H1 (cell line): ENCODE results near the gene GDNF. TPM values are rescaled to one million over a fixed set of nuclear protein-coding genes. Genes with fewer than 3 reads are reported as not detected.

Source experiments
- CTCF ChIA-PET: fragments of 300-600 bp; sonication (Branson Sonifier 250); formaldehyde crosslinking; loops from one replicate; lab custom pipeline; 2021; ENCODE audit not compliant: partially characterized antibody; lab: Charles Lee
- POLR2A ChIA-PET: fragments of 300-600 bp; sonication (Branson Sonifier 250); formaldehyde crosslinking; loops from one replicate; lab custom pipeline; 2021; ENCODE audit warnings: inconsistent platforms; ENCODE audit not compliant: partially characterized antibody; lab: Charles Lee
- DNase-seq, 2 experiments: peaks; one replicate each; pipeline versions ENCODE4 v3.0.0 to v3.0.0-alpha.2; 2010 to 2022; ENCODE audit warnings: low spot score in 2 of 2, low read depth in 1 of 2, mixed read lengths in 1 of 2
- FAIRE-seq: peaks from 2 replicates; lab custom pipeline; 2011; peaks lifted over from hg19 to GRCh38; lab: Jason Lieb, UNC
- H2AFZ ChIP-seq: 2 replicates; pipeline ENCODE4 v1.8.1; 2012; ENCODE audit warnings: low read length, inconsistent platforms
- H2AK5ac ChIP-seq: 2 replicates; pipeline ENCODE4 v1.6.1; 2013; ENCODE audit warnings: low read depth, low read length
- H2BK120ac ChIP-seq: replicated peaks from 2 replicates; pipeline ENCODE3; 2013; ENCODE audit warnings: low read depth, low read length, inconsistent platforms
- H2BK12ac ChIP-seq: 2 replicates; pipeline ENCODE4 v1.6.1; 2013; ENCODE audit warnings: low read depth, low read length
- H2BK15ac ChIP-seq: 2 replicates; pipeline ENCODE4 v1.6.1; 2013; ENCODE audit warnings: low read length
- H2BK20ac ChIP-seq: 2 replicates; pipeline ENCODE4 v1.6.1; 2013; ENCODE audit warnings: low read length
- H2BK5ac ChIP-seq: 2 replicates; pipeline ENCODE4 v1.6.1; 2013; ENCODE audit warnings: low read depth, low read length
- H3K14ac ChIP-seq: 2 replicates; pipeline ENCODE4 v1.6.1; 2013; ENCODE audit warnings: inconsistent platforms; ENCODE audit not compliant: insufficient read length
- H3K18ac ChIP-seq: 2 replicates; pipeline ENCODE4 v1.6.1; 2013; ENCODE audit warnings: low read length; ENCODE audit errors: extremely low read depth
- H3K23ac ChIP-seq: 2 replicates; pipeline ENCODE4 v1.6.1; 2013; ENCODE audit warnings: inconsistent platforms; ENCODE audit not compliant: insufficient read length
- H3K23me2 ChIP-seq: 2 replicates; pipeline ENCODE4 v1.6.1; 2013; ENCODE audit warnings: low read depth, low read length
- H3K27ac ChIP-seq: 2 replicates; pipeline ENCODE4 v1.6.1; 2011; ENCODE audit warnings: low read depth, low read length, inconsistent platforms
- H3K27me3 ChIP-seq, 4 experiments: replicated peaks in 1 of 4; 1 replicate in 1 of 4; 2 replicates in 3 of 4; pipeline versions ENCODE4 v1.6.1 to v1.8.1; 2011 to 2013; ENCODE audit warnings: low read length in 3 of 4, mild to moderate bottlenecking in 3 of 4, inconsistent platforms in 2 of 4, mixed read lengths in 2 of 4, moderate library complexity in 1 of 4; ENCODE audit not compliant: control insufficient read depth in 3 of 4, insufficient read depth in 3 of 4; ENCODE audit errors: extremely low read depth in 1 of 4
- H3K36me3 ChIP-seq, 4 experiments: 2 replicates each; pipeline versions ENCODE4 v1.6.1 to v1.8.1; 2011 to 2013; ENCODE audit warnings: mild to moderate bottlenecking in 4 of 4, low read length in 3 of 4, moderate library complexity in 2 of 4, control low read depth in 1 of 4, inconsistent platforms in 1 of 4; ENCODE audit not compliant: insufficient read depth in 4 of 4, control insufficient read depth in 2 of 4
- H3K4ac ChIP-seq: replicated peaks from 2 replicates; pipeline ENCODE3; 2013; ENCODE audit warnings: low read length, low read depth, mixed read lengths, inconsistent platforms; ENCODE audit not compliant: insufficient read length
- H3K4me1 ChIP-seq, 4 experiments: replicated peaks in 1 of 4; 1 replicate in 1 of 4; 2 replicates in 3 of 4; pipeline versions ENCODE4 v1.6.1 to v1.8.1; 2011 to 2013; ENCODE audit warnings: low read length in 3 of 4, inconsistent platforms in 2 of 4, mixed read lengths in 1 of 4; ENCODE audit not compliant: insufficient read depth in 4 of 4, control insufficient read depth in 3 of 4
- H3K4me2 ChIP-seq, 2 experiments: 2 replicates each; pipeline versions ENCODE4 v1.6.1 to v1.8.1; 2011 to 2013; ENCODE audit warnings: low read depth in 2 of 2, low read length in 2 of 2, control low read depth in 1 of 2, inconsistent platforms in 1 of 2, mild to moderate bottlenecking in 1 of 2; ENCODE audit not compliant: insufficient read depth in 1 of 2
- H3K4me3 ChIP-seq, 4 experiments: fragments of 200-600, 300-600 bp in 1 of 4; sonication (generic), shearing (Covaris generic), sonication (Bioruptor Twin) in 1 of 4; 2 replicates each; pipeline versions ENCODE4 v1.5.1 to v1.8.1; 2011 to 2016; ENCODE audit warnings: low read length in 4 of 4, low read depth in 3 of 4, control low read depth in 2 of 4, inconsistent platforms in 2 of 4, mild to moderate bottlenecking in 2 of 4, mixed read lengths in 1 of 4, moderate library complexity in 1 of 4; ENCODE audit not compliant: insufficient read depth in 2 of 4; ENCODE audit errors: extremely low read depth in 1 of 4
- H3K56ac ChIP-seq: replicated peaks from 2 replicates; pipeline ENCODE3; 2013; ENCODE audit warnings: low read depth, mild to moderate bottlenecking, mixed read lengths, low read length, inconsistent platforms; ENCODE audit not compliant: insufficient read length
- H3K79me1 ChIP-seq: 2 replicates; pipeline ENCODE4 v1.6.1; 2013; ENCODE audit warnings: low read depth, low read length, control low read depth
- H3K79me2 ChIP-seq, 2 experiments: 2 replicates each; pipeline versions ENCODE4 v1.6.1 to v1.8.1; 2012 to 2013; ENCODE audit warnings: low read length in 2 of 2, mild to moderate bottlenecking in 2 of 2, inconsistent platforms in 1 of 2; ENCODE audit not compliant: insufficient read depth in 2 of 2, control insufficient read depth in 1 of 2
- H3K9ac ChIP-seq, 4 experiments: replicated peaks in 1 of 4; 1 replicate in 1 of 4; 2 replicates in 3 of 4; pipeline versions ENCODE4 v1.6.1 to v1.8.1; 2011 to 2013; ENCODE audit warnings: low read depth in 3 of 4, low read length in 3 of 4, control low read depth in 2 of 4, mild to moderate bottlenecking in 2 of 4, moderate library complexity in 2 of 4, inconsistent platforms in 1 of 4; ENCODE audit errors: extremely low read depth in 1 of 4
- H3K9me3 ChIP-seq, 2 experiments: 2 replicates each; pipeline versions ENCODE4 v1.6.1 to v1.8.1; 2012 to 2013; ENCODE audit warnings: mild to moderate bottlenecking in 2 of 2, moderate library complexity in 2 of 2, control low read depth in 1 of 2, inconsistent platforms in 1 of 2, low read depth in 1 of 2, low read length in 1 of 2, mixed read lengths in 1 of 2; ENCODE audit not compliant: insufficient read depth in 2 of 2
- H4K20me1 ChIP-seq, 2 experiments: replicated peaks in 1 of 2; 2 replicates each; pipeline versions ENCODE3 to v1.8.1; 2011 to 2013; ENCODE audit warnings: inconsistent platforms in 2 of 2, low read length in 2 of 2, mild to moderate bottlenecking in 1 of 2; ENCODE audit not compliant: insufficient read depth in 2 of 2, control insufficient read depth in 1 of 2
- H4K5ac ChIP-seq: 2 replicates; pipeline ENCODE4 v1.6.1; 2013; ENCODE audit warnings: low read length, low read depth, mixed read lengths, inconsistent platforms; ENCODE audit not compliant: insufficient read length
- H4K8ac ChIP-seq: 2 replicates; pipeline ENCODE4 v1.8.0; 2013; ENCODE audit warnings: mild to moderate bottlenecking, moderate library complexity, low read length, inconsistent platforms; ENCODE audit not compliant: insufficient read depth; ENCODE audit errors: extremely low read depth
- H4K91ac ChIP-seq: replicated peaks from 2 replicates; pipeline ENCODE3; 2013; ENCODE audit warnings: low read length, mixed read lengths, inconsistent platforms; ENCODE audit not compliant: insufficient read length
- BACH1 ChIP-seq: IDR thresholded peaks from 2 replicates; pipeline ENCODE4 v1.6.1; 2012; ENCODE audit warnings: low read length, improper control_type of control experiment
- CREB1 ChIP-seq: IDR thresholded peaks from 2 replicates; pipeline ENCODE4 v1.6.1; 2012; ENCODE audit warnings: inconsistent platforms
- GTF2F1 ChIP-seq: IDR thresholded peaks from 2 replicates; pipeline ENCODE4 v1.6.1; 2012; ENCODE audit warnings: low read depth, low read length, improper control_type of control experiment, borderline replicate concordance
- JUN ChIP-seq: IDR thresholded peaks from 2 replicates; pipeline ENCODE4 v1.6.1; 2011; ENCODE audit warnings: low read depth, mild to moderate bottlenecking, improper control_type of control experiment, low read length
- PHF8 ChIP-seq: fragments of 200-600 bp; sonication (generic); conservative IDR thresholded peaks from 2 replicates; pipeline ENCODE4 v1.7.1; 2012; ENCODE audit warnings: low read depth, mild to moderate bottlenecking, inconsistent platforms, low read length, moderate library complexity
- POU5F1 ChIP-seq: IDR thresholded peaks from 2 replicates; pipeline ENCODE4 v1.6.1; 2011; ENCODE audit warnings: low read depth, mild to moderate bottlenecking, low read length, moderate library complexity
- RNF2 ChIP-seq: fragments of 200-900, 300-1000 bp; sonication (generic); IDR thresholded peaks from 2 replicates; pipeline ENCODE4 v1.7.1; 2016; ENCODE audit warnings: borderline replicate concordance, low read depth, mild to moderate bottlenecking, antibody characterized with exemption, low read length; ENCODE audit not compliant: poor library complexity, severe bottlenecking; ENCODE audit errors: missing control alignments
- SAP30 ChIP-seq: fragments of 300-600 bp; sonication (generic); IDR thresholded peaks from 2 replicates; pipeline ENCODE4 v1.7.1; 2012; ENCODE audit warnings: low read length, moderate library complexity, mild to moderate bottlenecking, inconsistent platforms; ENCODE audit not compliant: insufficient read depth, insufficient replicate concordance
- SIRT6 ChIP-seq: IDR thresholded peaks from one replicate; pipeline ENCODE4 v1.7.1; 2012; ENCODE audit warnings: low read length, inconsistent platforms
- TCF12 ChIP-seq: IDR thresholded peaks from 2 replicates; pipeline ENCODE4 v1.6.1; 2011; ENCODE audit warnings: low read depth, mild to moderate bottlenecking, low read length
- WGBS, 2 experiments: shearing (Covaris generic) in 1 of 2; methylation state at CpG; one replicate each; pipeline versions ENCODE4 v1.1.6 to v1.1.7; 2013 to 2015; ENCODE audit warnings: low lambda C conversion rate in 2 of 2, mixed read lengths in 2 of 2, inconsistent platforms in 1 of 2, low coverage in 1 of 2, missing lambda C conversion rate in 1 of 2; ENCODE audit not compliant: insufficient replicate concordance in 2 of 2, insufficient coverage in 1 of 2, insufficient read length in 1 of 2; ENCODE audit errors: extremely low coverage in 1 of 2, missing lambda C conversion rate in 1 of 2; 5-methylcytosine and 5-hydroxymethylcytosine counted together
- polyA plus RNA-seq, 7 experiments: library from polyadenylated mRNA; depleted of rRNA in 3 of 7; stranded (reverse) in 5 of 7; unstranded in 2 of 7; fragments of >200 nt in 5 of 7; fragments of 200-250 nt in 2 of 7; gene quantifications; 1 replicate in 5 of 7; 2 replicates in 1 of 7; 4 replicates in 1 of 7; pipeline versions ENCODE4 v1.2.1 to v1.2.3, GENCODE V29; 2011 to 2013; ENCODE audit warnings: missing spikeins in 2 of 7, mixed read lengths in 2 of 7
- total RNA-seq: library from RNA; stranded (reverse); fragmentation: NEBNext Ultra II Directional; extraction: Animal tissue kit (Norgen Biotek cat#: 25700); gene quantifications from 2 replicates; pipeline ENCODE4 v1.2.1, GENCODE V29; 2021

The GDNF gene
- total and polyA plus RNA-seq, 2 of the 8 experiments (the other 6 are each of a cell fraction or from before 2014, with no cell fraction given) = 0.15 to 2.0 TPM

- ChIA-PET CTCF (interaction anchor here (0.8 to 4.5 kb wide), 5 partner anchors 9 to 420 kb away, joined by 3 to 20 read pairs (median 5); no protein-coding TSS in a partner anchor), POLR2A (no interaction called here)
- no peak overlapping the region for H4K91ac ChIP-seq
- H4K5ac ChIP-seq = no peak overlapping the region
- no peak overlapping the region for H4K8ac ChIP-seq
- no peak overlapping the region for H2BK5ac ChIP-seq
- no peak overlapping the region for H2BK15ac ChIP-seq
- H3K18ac ChIP-seq = no peak overlapping the region
- WGBS, 2 experiments = 58% methylated on average over 2 of the region's 2 CpGs; no CpG with 5 or more reads in 1 of the 2 experiments
- no peak overlapping the region for H3K4me3 ChIP-seq
- H3K4ac ChIP-seq = no peak overlapping the region
- H3K9ac ChIP-seq = no peak overlapping the region
- H3K9me3 ChIP-seq = peaks cover 9 to 14% of the 10 kb centered on the region in 2 experiments; a peak in 3 of 4 replicates
- H3K27me3 ChIP-seq = no peaks in the 10 kb centered on the region
- H3K4me1 ChIP-seq = no peaks in the 10 kb centered on the region
- H3K14ac ChIP-seq = no peak overlapping the region
- TF ChIP-seq JUN (no peak), PHF8 (no peak), BACH1 (no peak), CREB1 (no peak), POU5F1 (no peak), TCF12 (no peak), RNF2 (no peak), SIRT6 (no peak), GTF2F1 (no peak), SAP30 (no peak)
- DNase-seq = no peak
- FAIRE-seq = no peak
- no peaks in the 10 kb centered on the region for H3K23me2 ChIP-seq
- no peak overlapping the region for H3K27ac ChIP-seq
- H3K56ac ChIP-seq = no peak overlapping the region
- no peaks in the 10 kb centered on the region for H4K20me1 ChIP-seq
- H2BK120ac ChIP-seq = no peak overlapping the region
- no peak overlapping the region for H3K23ac ChIP-seq
- H2BK20ac ChIP-seq = no peak overlapping the region
- H2BK12ac ChIP-seq = no peak overlapping the region
- H3K4me2 ChIP-seq = no peak overlapping the region
- no peak overlapping the region for H2AK5ac ChIP-seq
- no peaks in the 10 kb centered on the region for H3K79me1 ChIP-seq
- H3K36me3 ChIP-seq = no peaks in the 10 kb centered on the region
- H2AFZ ChIP-seq = no peak overlapping the region
- H3K79me2 ChIP-seq = no peaks in the 10 kb centered on the region
These were observed 68.1 kb downstream of the GDNF start for GRCh38 chr5:37771731-37772130.
